CD4-positive, CD25-positive, alpha-beta regulatory T cell (primary cell): Measurements from ENCODE around the gene TSPOAP1. TPM values are rescaled to one million over a fixed set of nuclear protein-coding genes. Genes with fewer than 3 reads are reported as not detected.

Experiments
- ATAC-seq, 2 donors: fragments of 150-1000 bp; cut with Tn5 transposase; one replicate each; pipeline ENCODE4 v1.10.0; 2021; ENCODE audit warnings: low read depth in 2 of 2, moderate number of reproducible peaks in 2 of 2, moderate library complexity in 1 of 2
- DNase-seq, 3 donors: peaks; one replicate each; pipeline versions ENCODE4 v3.0.0 to v3.0.0-alpha.2; 2012 to 2022; ENCODE audit warnings: mixed read lengths in 1 of 3
- H3K27ac ChIP-seq: one replicate; pipeline ENCODE4 v1.7.0; 2013; ENCODE audit warnings: mild to moderate bottlenecking, low read length; ENCODE audit not compliant: insufficient read depth, poor library complexity, severe bottlenecking
- H3K27me3 ChIP-seq: one replicate; pipeline ENCODE4 v1.7.0; 2013; ENCODE audit warnings: low read length; ENCODE audit not compliant: control insufficient read depth, insufficient read depth
- H3K36me3 ChIP-seq: one replicate; pipeline ENCODE4 v1.7.0; 2013; ENCODE audit warnings: mild to moderate bottlenecking, low read length, moderate library complexity; ENCODE audit not compliant: control insufficient read depth, insufficient read depth
- H3K4me1 ChIP-seq: 2 replicates; pipeline ENCODE4 v1.7.0; 2013; ENCODE audit warnings: mild to moderate bottlenecking, low read length; ENCODE audit not compliant: insufficient read depth, control insufficient read depth, poor library complexity, severe bottlenecking
- H3K4me3 ChIP-seq: one replicate; pipeline ENCODE4 v1.7.0; 2013; ENCODE audit warnings: low read depth, mild to moderate bottlenecking, low read length, moderate library complexity
- H3K9me3 ChIP-seq, 2 experiments: 1 replicate in 1 of 2; 2 replicates in 1 of 2; pipeline ENCODE4 v1.7.0; 2013; ENCODE audit warnings: low read length in 2 of 2, mild to moderate bottlenecking in 1 of 2, moderate library complexity in 1 of 2; ENCODE audit not compliant: control insufficient read depth in 2 of 2
- H3K27ac Mint-ChIP-seq, 3 donors: one replicate each; pipeline ENCODE4 v1.8.0; 2020 to 2022; ENCODE audit warnings: mild to moderate bottlenecking in 3 of 3, mixed read lengths in 3 of 3, moderate library complexity in 2 of 3
- H3K27me3 Mint-ChIP-seq: one replicate; pipeline ENCODE4 v1.8.0; 2022; ENCODE audit warnings: mild to moderate bottlenecking, mixed read lengths
- H3K36me3 Mint-ChIP-seq: one replicate; pipeline ENCODE4 v1.8.0; 2020; ENCODE audit warnings: mixed read lengths
- H3K4me1 Mint-ChIP-seq, 4 donors: one replicate each; pipeline ENCODE4 v1.8.0; 2020 to 2022; ENCODE audit warnings: mixed read lengths in 4 of 4, mild to moderate bottlenecking in 1 of 4
- H3K4me3 Mint-ChIP-seq, 4 donors: one replicate each; pipeline ENCODE4 v1.8.0; 2020 to 2022; ENCODE audit warnings: mild to moderate bottlenecking in 4 of 4, mixed read lengths in 4 of 4, moderate library complexity in 3 of 4
- H3K9me3 Mint-ChIP-seq, 7 donors: one replicate each; pipeline ENCODE4 v1.8.0; 2020 to 2022; ENCODE audit warnings: mixed read lengths in 7 of 7, mild to moderate bottlenecking in 3 of 7, moderate library complexity in 2 of 7
- polyA plus RNA-seq, 4 donors: library from polyadenylated mRNA; unstranded; fragments of 300-500 nt; fragmentation: Illumina TruSeq; gene quantifications; one replicate each; pipeline ENCODE4 v1.2.3, GENCODE V29; 2021
- total RNA-seq: library from RNA; stranded (reverse); gene quantifications from one replicate; pipeline ENCODE4 v1.2.3, GENCODE V29; 2022

Gene TSPOAP1
- total and polyA plus RNA-seq, 5 donors from 2014 or later, result 0.73 to 47.4 (median 1.0) TPM

DNA sequence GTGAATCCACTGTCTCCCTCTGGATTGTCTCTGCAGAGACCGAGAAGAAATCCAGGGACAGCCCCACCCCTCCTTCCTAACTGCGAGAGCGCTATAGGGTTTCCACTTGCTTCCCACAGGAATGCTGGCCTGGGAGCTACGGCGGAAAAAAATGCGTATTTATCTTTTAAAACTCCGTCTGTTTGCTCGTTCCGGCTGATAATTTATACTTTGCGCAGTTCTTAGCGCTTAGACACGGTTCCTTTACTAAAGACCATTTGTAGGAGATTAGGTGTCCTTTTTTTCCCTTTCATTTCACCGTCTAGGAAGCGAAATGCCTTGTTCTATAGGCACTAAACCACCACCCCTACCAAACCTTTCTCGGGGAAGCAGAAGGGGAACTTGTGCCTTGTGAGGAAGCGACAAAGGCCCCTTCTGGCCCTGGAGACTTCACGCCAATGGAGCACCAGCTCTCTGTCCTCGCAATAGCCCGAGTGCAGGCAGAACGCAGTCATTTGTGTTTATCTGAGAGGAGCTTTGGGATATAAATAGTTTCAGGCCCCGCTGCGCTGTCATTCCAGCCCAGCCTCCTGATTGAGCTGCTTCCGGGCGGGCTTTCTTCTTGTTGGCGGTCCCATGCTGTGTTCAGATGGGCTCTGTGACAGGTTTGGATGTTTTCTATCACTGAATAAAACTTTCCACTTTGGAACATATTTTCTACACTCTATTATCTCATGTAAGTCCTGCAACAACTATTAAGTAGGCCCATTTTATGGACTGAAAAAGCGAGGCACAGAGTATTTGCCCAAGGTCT lies 24.2 kb upstream of the TSPOAP1 start:
- Mint-ChIP-seq H3K36me3 (peaks cover 27% of the 10 kb centered on the region), H3K4me3 (peak overlapping the region; percentile 96 to 100 (median 100)), H3K9me3 (no peaks in the 10 kb centered on the region), H3K27me3 (no peaks in the 10 kb centered on the region), H3K4me1 (peaks cover 11 to 58% (median 42%) of the 10 kb centered on the region in 4 donors), H3K27ac (peak overlapping the region; percentile 97 to 100 (median 99))
- ATAC-seq (no peak), DNase-seq (peak in 1 of 3 donors; percentile 32)
- no peaks in the 10 kb centered on the region for H3K9me3 ChIP-seq
- peaks cover 25% of the 10 kb centered on the region for H3K36me3 ChIP-seq
- no peaks in the 10 kb centered on the region for H3K27me3 ChIP-seq
- peaks cover 27% of the 10 kb centered on the region for H3K4me1 ChIP-seq
- peak overlapping the region; percentile 89 for H3K27ac ChIP-seq
- peak overlapping the region; percentile 86 for H3K4me3 ChIP-seq

DNA sequence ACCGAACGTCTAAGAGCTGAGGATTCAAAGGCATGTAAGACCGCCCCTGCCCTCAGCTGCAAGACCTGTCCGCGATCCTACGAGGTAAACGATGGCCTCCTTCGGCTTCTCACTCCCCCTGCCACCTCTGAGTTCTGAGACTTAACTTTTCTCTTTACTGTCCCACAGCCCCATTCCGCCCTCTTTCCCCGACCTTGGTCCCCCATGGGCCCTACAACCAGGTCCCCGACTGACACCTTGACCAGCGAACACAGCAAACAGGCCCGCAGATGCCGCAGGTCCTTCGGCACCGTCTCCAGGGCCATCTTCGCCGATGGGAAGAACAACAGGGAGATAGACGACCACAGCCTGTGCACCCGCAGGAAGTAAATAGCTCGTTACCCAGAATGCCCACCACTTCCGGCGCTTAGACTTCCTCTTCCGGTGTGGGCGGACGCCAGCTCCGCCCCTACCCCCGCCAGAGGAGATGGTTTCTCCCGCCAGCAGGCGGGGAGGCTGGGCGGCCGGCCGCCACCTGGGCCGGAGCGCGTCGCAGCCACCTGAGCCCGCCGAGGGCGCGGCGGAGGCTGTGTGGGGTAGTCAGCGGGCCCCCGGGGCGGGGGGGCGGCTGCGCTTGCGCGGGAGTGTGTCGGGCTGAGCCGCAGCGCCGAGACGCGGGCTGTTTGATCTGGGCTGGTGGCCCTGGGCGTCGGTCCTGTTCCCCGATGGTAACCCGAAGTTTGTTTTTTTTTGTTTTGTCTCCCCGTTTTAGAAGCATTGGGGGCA lies 23.4 kb upstream of the TSPOAP1 start, which contains the start of gene SUPT4H1:
SUPT4H1 (minus strand) TSS at position 371 of the 765 bp plus-strand sequence; CDS start at position 305, 66 bp downstream.
- Mint-ChIP-seq H3K27ac (peak within 1 kb of the TSS; percentile 97 to 100 (median 99)), H3K4me1 (peaks cover 11 to 66% (median 49%) of the 10 kb centered on the region in 4 donors), H3K4me3 (peak within 1 kb of the TSS; percentile 96 to 100 (median 100)), H3K9me3 (no peaks in the 10 kb centered on the region), H3K27me3 (no peaks in the 10 kb centered on the region), H3K36me3 (peaks cover 32% of the 10 kb centered on the region)
- H3K4me3 ChIP-seq, result peak within 1 kb of the TSS; percentile 90
- peaks cover 27% of the 10 kb centered on the region for H3K4me1 ChIP-seq
- DNase-seq, result peak; percentile 89 to 96 (median 93)
- peaks cover 33% of the 10 kb centered on the region for H3K36me3 ChIP-seq
- H3K27me3 ChIP-seq, result no peaks in the 10 kb centered on the region
- H3K9me3 ChIP-seq, result no peaks in the 10 kb centered on the region
- ATAC-seq, result peak; percentile 96 to 97
- peak within 1 kb of the TSS; percentile 89 for H3K27ac ChIP-seq

- Histone ChIP-seq H3K27me3 (no peaks in the 10 kb centered on the region), H3K4me3 (peak overlapping the region; percentile 90), H3K27ac (peak overlapping the region; percentile 89), H3K9me3 (no peaks in the 10 kb centered on the region), H3K4me1 (peaks cover 29% of the 10 kb centered on the region), H3K36me3 (peaks cover 41% of the 10 kb centered on the region)
- Mint-ChIP-seq H3K36me3 (peaks cover 33% of the 10 kb centered on the region), H3K27ac (peak overlapping the region; percentile 97 to 100 (median 99)), H3K4me1 (peaks cover 11 to 73% (median 54%) of the 10 kb centered on the region in 4 donors), H3K9me3 (no peaks in the 10 kb centered on the region), H3K4me3 (peak overlapping the region; percentile 96 to 100 (median 100)), H3K27me3 (no peaks in the 10 kb centered on the region)
- no peak for ATAC-seq
- no peak for DNase-seq
These were observed 22.6 kb upstream of the TSPOAP1 start for GRCh38 chr17:58351182-58351581.

GRCh38 chr17:58348038-58348437 lies 19.4 kb upstream of the TSPOAP1 start:
- peak overlapping the region; percentile 28 to 84 (median 62) for H3K27ac Mint-ChIP-seq
- Histone ChIP-seq H3K4me3 (no peak overlapping the region), H3K9me3 (no peaks in the 10 kb centered on the region), H3K27me3 (no peaks in the 10 kb centered on the region), H3K4me1 (peaks cover 52% of the 10 kb centered on the region), H3K27ac (peak overlapping the region; percentile 99), H3K36me3 (peaks cover 52% of the 10 kb centered on the region)
- no peaks in the 10 kb centered on the region for H3K9me3 Mint-ChIP-seq
- DNase-seq (no peak), ATAC-seq (no peak)
- H3K4me3 Mint-ChIP-seq, result peak overlapping the region in 2 of 4 donors; percentile 78 to 85
- peaks cover 19 to 92% (median 62%) of the 10 kb centered on the region in 4 donors for H3K4me1 Mint-ChIP-seq
- no peaks in the 10 kb centered on the region for H3K27me3 Mint-ChIP-seq
- peaks cover 38% of the 10 kb centered on the region for H3K36me3 Mint-ChIP-seq

DNA sequence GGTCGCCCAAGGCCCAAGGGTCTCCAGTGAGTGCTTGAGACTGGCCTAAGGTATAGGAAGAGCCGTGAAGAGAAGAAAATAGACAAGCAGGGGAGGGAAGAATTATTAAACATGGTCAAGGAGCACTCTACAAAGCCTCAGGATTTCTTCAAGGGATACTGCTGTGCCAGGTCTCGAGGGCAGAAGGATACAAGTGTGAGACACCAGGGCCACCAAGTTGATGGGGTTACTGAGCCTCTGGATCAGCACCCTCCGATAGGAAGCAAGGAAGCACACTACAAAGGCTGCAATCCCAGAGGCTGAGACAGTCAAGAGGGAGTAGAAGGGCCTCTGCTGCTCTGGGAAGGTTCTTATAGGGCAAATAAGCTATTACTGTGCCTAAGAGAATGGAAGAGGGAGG lies 16.9 kb upstream of the TSPOAP1 start:
- no peaks in the 10 kb centered on the region for H3K9me3 ChIP-seq
- peaks cover 13 to 92% (median 64%) of the 10 kb centered on the region in 4 donors for H3K4me1 Mint-ChIP-seq
- ATAC-seq (no peak), DNase-seq (no peak)
- peaks cover 38% of the 10 kb centered on the region for H3K36me3 Mint-ChIP-seq
- no peaks in the 10 kb centered on the region for H3K27me3 Mint-ChIP-seq
- H3K4me1 ChIP-seq, result peaks cover 59% of the 10 kb centered on the region
- H3K27ac ChIP-seq, result peak overlapping the region; percentile 99
- H3K4me3 Mint-ChIP-seq, result peak overlapping the region; percentile 33 to 99 (median 90)
- H3K27ac Mint-ChIP-seq, result peak overlapping the region; percentile 93 to 97 (median 93)
- peaks cover 49% of the 10 kb centered on the region for H3K36me3 ChIP-seq
- H3K27me3 ChIP-seq, result no peaks in the 10 kb centered on the region
- peak overlapping the region; percentile 83 for H3K4me3 ChIP-seq
- no peaks in the 10 kb centered on the region for H3K9me3 Mint-ChIP-seq

- no peaks in the 10 kb centered on the region for H3K9me3 ChIP-seq
- H3K4me1 Mint-ChIP-seq, result peaks cover 18 to 97% (median 70%) of the 10 kb centered on the region in 4 donors
- peaks cover 66% of the 10 kb centered on the region for H3K4me1 ChIP-seq
- peak overlapping the region; percentile 90 to 99 (median 94) for H3K4me3 Mint-ChIP-seq
- peak overlapping the region; percentile 93 to 100 (median 97) for H3K27ac Mint-ChIP-seq
- peak overlapping the region; percentile 83 for H3K4me3 ChIP-seq
- H3K9me3 Mint-ChIP-seq, result no peaks in the 10 kb centered on the region
- no peaks in the 10 kb centered on the region for H3K27me3 ChIP-seq
- peaks cover 46% of the 10 kb centered on the region for H3K36me3 ChIP-seq
- ATAC-seq (peak; percentile 81 to 85), DNase-seq (peak; percentile 55 to 90 (median 82))
- peak overlapping the region; percentile 99 for H3K27ac ChIP-seq
- peaks cover 37% of the 10 kb centered on the region for H3K36me3 Mint-ChIP-seq
- H3K27me3 Mint-ChIP-seq, result no peaks in the 10 kb centered on the region
These were observed 16.2 kb upstream of the TSPOAP1 start for GRCh38 chr17:58344791-58345157.

- ATAC-seq, result peak; percentile 77
- H3K36me3 Mint-ChIP-seq, result peaks cover 31% of the 10 kb centered on the region
- H3K27me3 Mint-ChIP-seq, result no peaks in the 10 kb centered on the region
- Histone ChIP-seq H3K27ac (peak overlapping the region; percentile 99), H3K9me3 (no peaks in the 10 kb centered on the region), H3K4me3 (peak overlapping the region; percentile 83), H3K4me1 (peaks cover 72% of the 10 kb centered on the region), H3K36me3 (peaks cover 41% of the 10 kb centered on the region), H3K27me3 (no peaks in the 10 kb centered on the region)
- H3K4me1 Mint-ChIP-seq, result peaks cover 18 to 97% (median 69%) of the 10 kb centered on the region in 4 donors
- no peaks in the 10 kb centered on the region for H3K9me3 Mint-ChIP-seq
- peak overlapping the region; percentile 93 to 100 (median 97) for H3K27ac Mint-ChIP-seq
- peak overlapping the region; percentile 90 to 99 (median 94) for H3K4me3 Mint-ChIP-seq
- peak; percentile 83 to 94 (median 84) for DNase-seq
These were observed 15.6 kb upstream of the TSPOAP1 start for GRCh38 chr17:58344047-58344790.
